ENCODE data around the gene UBE3D.

The UBE3D gene

DNA sequence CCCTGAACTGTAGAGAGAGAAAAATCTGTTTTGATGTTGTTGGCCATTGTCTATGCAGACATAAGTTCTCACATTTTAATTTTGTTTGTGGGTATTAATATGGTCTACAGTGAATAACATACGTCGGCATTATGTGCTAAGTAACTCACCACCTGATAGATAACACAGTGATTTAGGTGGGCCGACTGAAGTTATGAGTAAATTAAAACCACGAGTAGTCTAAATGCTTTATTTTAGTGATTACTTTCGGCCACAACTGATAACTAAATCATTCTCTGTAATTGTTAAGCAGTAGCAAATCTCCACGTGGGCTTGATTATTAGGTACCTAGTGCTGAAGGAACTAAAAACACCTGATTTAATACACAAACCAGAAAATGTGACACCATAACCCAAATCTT lies 3.0 kb upstream of the UBE3D start:
- Histone ChIP-seq H3K4me3 (ENCODE audit: insufficient read depth in 1 of 2, low read depth in 1 of 2, low read length in 2 of 2) (peak overlapping the region in 1 of 2 experiments; percentile 94), H4K91ac (ENCODE audit: low read length) (no peak overlapping the region), H3K4me1 (ENCODE audit: control insufficient read depth, insufficient read depth, low read depth, low read length) (peaks cover 3% of the 10 kb centered on the region), H4K8ac (ENCODE audit: low read length) (no peak overlapping the region), H3K27ac (ENCODE audit: low read length, poor library complexity, severe bottlenecking) (no peak overlapping the region), H3K9me3 (ENCODE audit: control insufficient read depth, low read length) (no peaks in the 10 kb centered on the region), H3K79me1 (replicated peaks; ENCODE audit: low read length, poor library complexity, severe bottlenecking) (peaks cover 15% of the 10 kb centered on the region), H2AFZ (ENCODE audit: low read depth, low read length) (no peak overlapping the region), H2BK5ac (ENCODE audit: low read depth, low read length, poor library complexity, severe bottlenecking) (no peak overlapping the region), H3K23ac (ENCODE audit: low read length in 2 of 2) (no peak overlapping the region), H2AK5ac (ENCODE audit: low read length, severe bottlenecking) (no peak overlapping the region), H3K4me2 (ENCODE audit: low read length, poor library complexity, severe bottlenecking) (peak overlapping the region; percentile 57), H3K4ac (ENCODE audit: low read depth in 1 of 2, low read length in 2 of 2) (no peak overlapping the region), H3K14ac (ENCODE audit: low read length in 2 of 2) (no peak overlapping the region), H3K9ac (ENCODE audit: low read length) (peak overlapping the region; percentile 93), H2BK15ac (ENCODE audit: low read depth, poor library complexity, severe bottlenecking) (no peak overlapping the region), H3K36me3 (ENCODE audit: control insufficient read depth in 1 of 2, insufficient read depth in 2 of 2, low read depth in 1 of 2, low read length in 2 of 2) (no peaks in the 10 kb centered on the region), H3K27me3 (ENCODE audit: control insufficient read depth in 1 of 2, insufficient read depth in 1 of 2, low read length in 2 of 2) (no peaks in the 10 kb centered on the region), H2BK12ac (ENCODE audit: low read length in 2 of 2) (no peak overlapping the region), H3K18ac (ENCODE audit: low read depth in 1 of 2, low read length in 2 of 2) (no peak overlapping the region), H2BK120ac (ENCODE audit: low read depth, low read length) (no peak overlapping the region)
- 79% methylated on average over 2 of the region's 6 CpGs for WGBS
- DNase-seq, result no peak

GRCh38 chr6:83067448-83068439 lies 2.1 kb upstream of the UBE3D start, which contains the start of gene DOP1A:
Gene DOP1A (plus strand): TSS chr6:83067671. CDS start chr6:83096978, 29,307 bp downstream.
- under 1% methylated on average over 73 of the region's 78 CpGs for WGBS
- no peak within 1 kb of the TSS for H4K91ac ChIP-seq (ENCODE audit: low read length)
- peak; percentile 94 for DNase-seq

GRCh38 chr6:83062225-83062624 lies 3.4 kb downstream of the UBE3D start:
- Histone ChIP-seq H2BK120ac (ENCODE audit: low read depth, low read length) (no peak overlapping the region), H2BK12ac (ENCODE audit: low read length in 2 of 2) (no peak overlapping the region), H3K4me3 (ENCODE audit: insufficient read depth in 1 of 2, low read depth in 1 of 2, low read length in 2 of 2) (no peak overlapping the region), H3K4me2 (ENCODE audit: low read length, poor library complexity, severe bottlenecking) (no peak overlapping the region), H3K79me1 (replicated peaks; ENCODE audit: low read length, poor library complexity, severe bottlenecking) (peaks cover 23% of the 10 kb centered on the region), H4K8ac (ENCODE audit: low read length) (no peak overlapping the region), H2AK5ac (ENCODE audit: low read length, severe bottlenecking) (no peak overlapping the region), H3K9me3 (ENCODE audit: control insufficient read depth, low read length) (no peaks in the 10 kb centered on the region), H3K23ac (ENCODE audit: low read length in 2 of 2) (no peak overlapping the region), H3K9ac (ENCODE audit: low read length) (no peak overlapping the region), H3K27me3 (ENCODE audit: control insufficient read depth in 1 of 2, insufficient read depth in 1 of 2, low read length in 2 of 2) (no peaks in the 10 kb centered on the region), H3K4ac (ENCODE audit: low read depth in 1 of 2, low read length in 2 of 2) (no peak overlapping the region), H2BK5ac (ENCODE audit: low read depth, low read length, poor library complexity, severe bottlenecking) (no peak overlapping the region), H3K14ac (ENCODE audit: low read length in 2 of 2) (no peak overlapping the region), H3K4me1 (ENCODE audit: control insufficient read depth, insufficient read depth, low read depth, low read length) (peaks cover 3% of the 10 kb centered on the region), H2AFZ (ENCODE audit: low read depth, low read length) (no peak overlapping the region), H3K18ac (ENCODE audit: low read depth in 1 of 2, low read length in 2 of 2) (no peak overlapping the region), H3K36me3 (ENCODE audit: control insufficient read depth in 1 of 2, insufficient read depth in 2 of 2, low read depth in 1 of 2, low read length in 2 of 2) (peaks cover 3% of the 10 kb centered on the region in 2 experiments), H2BK15ac (ENCODE audit: low read depth, poor library complexity, severe bottlenecking) (no peak overlapping the region), H3K27ac (ENCODE audit: low read length, poor library complexity, severe bottlenecking) (no peak overlapping the region), H4K91ac (ENCODE audit: low read length) (no peak overlapping the region)
- 95% methylated on average over 1 of the region's 1 CpG for WGBS
- no peak for DNase-seq

More at GRCh38 chr6:83067448-83068439, 2.1 kb upstream of the UBE3D start, which contains the start of gene DOP1A:
- Histone ChIP-seq H3K4me3 (ENCODE audit: insufficient read depth in 1 of 2, low read depth in 1 of 2, low read length in 2 of 2) (peak within 1 kb of the TSS; percentile 94 to 98), H3K9me3 (ENCODE audit: control insufficient read depth, low read length) (no peaks in the 10 kb centered on the region), H3K4me2 (ENCODE audit: low read length, poor library complexity, severe bottlenecking) (peak within 1 kb of the TSS; percentile 70), H2BK15ac (ENCODE audit: low read depth, poor library complexity, severe bottlenecking) (no peak within 1 kb of the TSS), H2BK5ac (ENCODE audit: low read depth, low read length, poor library complexity, severe bottlenecking) (no peak within 1 kb of the TSS), H3K36me3 (ENCODE audit: control insufficient read depth in 1 of 2, insufficient read depth in 2 of 2, low read depth in 1 of 2, low read length in 2 of 2) (no peaks in the 10 kb centered on the region), H3K4ac (ENCODE audit: low read depth in 1 of 2, low read length in 2 of 2) (peak within 1 kb of the TSS in 1 of 2 experiments; percentile 68), H3K14ac (ENCODE audit: low read length in 2 of 2) (peak within 1 kb of the TSS in 1 of 2 experiments; percentile 95), H2AFZ (ENCODE audit: low read depth, low read length) (peak within 1 kb of the TSS; percentile 99), H2BK120ac (ENCODE audit: low read depth, low read length) (peak within 1 kb of the TSS; percentile 35), H3K27me3 (ENCODE audit: control insufficient read depth in 1 of 2, insufficient read depth in 1 of 2, low read length in 2 of 2) (no peaks in the 10 kb centered on the region), H3K4me1 (ENCODE audit: control insufficient read depth, insufficient read depth, low read depth, low read length) (peaks cover 3% of the 10 kb centered on the region), H2BK12ac (ENCODE audit: low read length in 2 of 2) (peak within 1 kb of the TSS in 1 of 2 experiments; percentile 54), H3K9ac (ENCODE audit: low read length) (peak within 1 kb of the TSS; percentile 93), H3K23ac (ENCODE audit: low read length in 2 of 2) (peak within 1 kb of the TSS in 1 of 2 experiments; percentile 93), H3K18ac (ENCODE audit: low read depth in 1 of 2, low read length in 2 of 2) (peak within 1 kb of the TSS; percentile 30 to 94), H4K8ac (ENCODE audit: low read length) (no peak within 1 kb of the TSS), H3K79me1 (replicated peaks; ENCODE audit: low read length, poor library complexity, severe bottlenecking) (peaks cover 12% of the 10 kb centered on the region), H2AK5ac (ENCODE audit: low read length, severe bottlenecking) (no peak within 1 kb of the TSS), H3K27ac (ENCODE audit: low read length, poor library complexity, severe bottlenecking) (peak within 1 kb of the TSS; percentile 37)

DNA sequence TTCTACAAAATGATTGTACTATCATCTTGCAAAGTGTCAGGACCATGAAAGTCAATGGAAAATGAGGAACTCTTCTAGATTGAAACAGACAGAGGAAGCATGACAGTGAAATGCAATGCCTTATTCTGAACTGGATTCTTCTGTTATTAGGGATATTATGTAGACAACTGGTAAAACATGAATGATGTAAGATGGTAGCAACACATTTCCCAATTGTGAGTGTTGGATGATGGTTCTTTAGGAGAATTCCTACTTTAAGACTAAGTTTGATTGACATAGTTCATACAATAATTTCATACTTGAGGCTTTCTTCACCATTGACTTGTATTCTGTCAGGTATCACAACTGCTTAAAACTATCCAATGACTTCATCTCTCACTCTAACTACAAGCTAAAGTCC lies 4.5 kb downstream of the UBE3D start:
- DNase-seq, result no peak
- Histone ChIP-seq H2BK120ac (ENCODE audit: low read depth, low read length) (no peak overlapping the region), H2BK5ac (ENCODE audit: low read depth, low read length, poor library complexity, severe bottlenecking) (no peak overlapping the region), H3K27me3 (ENCODE audit: control insufficient read depth in 1 of 2, insufficient read depth in 1 of 2, low read length in 2 of 2) (no peaks in the 10 kb centered on the region), H4K91ac (ENCODE audit: low read length) (no peak overlapping the region), H3K4me2 (ENCODE audit: low read length, poor library complexity, severe bottlenecking) (no peak overlapping the region), H2AFZ (ENCODE audit: low read depth, low read length) (no peak overlapping the region), H3K4me1 (ENCODE audit: control insufficient read depth, insufficient read depth, low read depth, low read length) (peaks cover 3% of the 10 kb centered on the region), H3K23ac (ENCODE audit: low read length in 2 of 2) (no peak overlapping the region), H3K14ac (ENCODE audit: low read length in 2 of 2) (no peak overlapping the region), H2BK15ac (ENCODE audit: low read depth, poor library complexity, severe bottlenecking) (no peak overlapping the region), H3K4ac (ENCODE audit: low read depth in 1 of 2, low read length in 2 of 2) (no peak overlapping the region), H4K8ac (ENCODE audit: low read length) (no peak overlapping the region), H2BK12ac (ENCODE audit: low read length in 2 of 2) (no peak overlapping the region), H2AK5ac (ENCODE audit: low read length, severe bottlenecking) (peak overlapping the region; percentile 87), H3K4me3 (ENCODE audit: insufficient read depth in 1 of 2, low read depth in 1 of 2, low read length in 2 of 2) (no peak overlapping the region), H3K27ac (ENCODE audit: low read length, poor library complexity, severe bottlenecking) (no peak overlapping the region), H3K36me3 (ENCODE audit: control insufficient read depth in 1 of 2, insufficient read depth in 2 of 2, low read depth in 1 of 2, low read length in 2 of 2) (peaks cover 3 to 13% of the 10 kb centered on the region in 2 experiments), H3K18ac (ENCODE audit: low read depth in 1 of 2, low read length in 2 of 2) (no peak overlapping the region), H3K9ac (ENCODE audit: low read length) (no peak overlapping the region), H3K9me3 (ENCODE audit: control insufficient read depth, low read length) (no peaks in the 10 kb centered on the region), H3K79me1 (replicated peaks; ENCODE audit: low read length, poor library complexity, severe bottlenecking) (peaks cover 23% of the 10 kb centered on the region)

Data from mesenchymal stem cell (in vitro differentiated cells and primary cell).